ENCODE measurements around the gene LEFTY2.

LEFTY2 gene

DNA sequence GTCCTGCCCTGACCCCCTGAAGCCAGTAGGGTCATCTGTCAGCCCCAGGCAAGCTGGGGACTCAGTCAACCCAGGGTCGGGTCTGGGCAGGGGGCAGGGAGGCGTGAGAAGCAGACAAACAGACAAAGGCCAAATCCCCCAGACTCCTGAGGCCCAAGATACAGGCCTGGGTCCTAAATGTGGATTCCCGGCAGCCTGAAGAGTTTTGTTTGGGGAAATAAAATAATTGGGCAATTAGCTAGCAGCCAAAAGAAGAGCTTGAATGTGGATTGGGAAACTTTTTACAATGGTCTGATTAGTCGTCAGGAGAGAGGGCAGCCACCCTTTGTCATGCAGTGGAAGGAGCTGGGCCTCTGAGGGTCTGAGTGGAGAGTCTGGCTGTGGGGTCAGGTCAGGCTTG is 4.5 kb upstream of the LEFTY2 start:
- Histone ChIP-seq H3K36me3 (replicated peaks) (no peaks in the 10 kb centered on the region), H3K4me3 (ENCODE audit: low read depth, low read length) (no peak overlapping the region), H3K27ac (no peak overlapping the region), H3K27me3 (replicated peaks) (peaks cover 6% of the 10 kb centered on the region)
- in situ Hi-C loops (cut with HindIII; ENCODE audit: low pct_ligation_motif_present, low sequenced_read_pairs): no loop called here
- DNase-seq: no peak
- TF ChIP-seq, protein P1, sequence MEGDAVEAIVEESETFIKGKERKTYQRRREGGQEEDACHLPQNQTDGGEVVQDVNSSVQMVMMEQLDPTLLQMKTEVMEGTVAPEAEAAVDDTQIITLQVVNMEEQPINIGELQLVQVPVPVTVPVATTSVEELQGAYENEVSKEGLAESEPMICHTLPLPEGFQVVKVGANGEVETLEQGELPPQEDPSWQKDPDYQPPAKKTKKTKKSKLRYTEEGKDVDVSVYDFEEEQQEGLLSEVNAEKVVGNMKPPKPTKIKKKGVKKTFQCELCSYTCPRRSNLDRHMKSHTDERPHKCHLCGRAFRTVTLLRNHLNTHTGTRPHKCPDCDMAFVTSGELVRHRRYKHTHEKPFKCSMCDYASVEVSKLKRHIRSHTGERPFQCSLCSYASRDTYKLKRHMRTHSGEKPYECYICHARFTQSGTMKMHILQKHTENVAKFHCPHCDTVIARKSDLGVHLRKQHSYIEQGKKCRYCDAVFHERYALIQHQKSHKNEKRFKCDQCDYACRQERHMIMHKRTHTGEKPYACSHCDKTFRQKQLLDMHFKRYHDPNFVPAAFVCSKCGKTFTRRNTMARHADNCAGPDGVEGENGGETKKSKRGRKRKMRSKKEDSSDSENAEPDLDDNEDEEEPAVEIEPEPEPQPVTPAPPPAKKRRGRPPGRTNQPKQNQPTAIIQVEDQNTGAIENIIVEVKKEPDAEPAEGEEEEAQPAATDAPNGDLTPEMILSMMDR (IDR thresholded peaks at IDR 0.05; ENCODE audit: low read depth, low read length, missing control alignments): no peak

- TF ChIP-seq, protein P1 (IDR thresholded peaks at IDR 0.05; ENCODE audit: low read depth, low read length, missing control alignments): no peak
- Histone ChIP-seq H3K4me3 (ENCODE audit: low read depth, low read length) (no peak overlapping the region), H3K36me3 (replicated peaks) (no peaks in the 10 kb centered on the region), H3K27me3 (replicated peaks) (peaks cover 3% of the 10 kb centered on the region), H3K27ac (no peak overlapping the region)
- DNase-seq: no peak
- in situ Hi-C loops (cut with HindIII; ENCODE audit: low pct_ligation_motif_present, low sequenced_read_pairs): no loop called here
Observed at GRCh38 chr1:225944951-225945350, 3.9 kb upstream of the LEFTY2 start.

DNA sequence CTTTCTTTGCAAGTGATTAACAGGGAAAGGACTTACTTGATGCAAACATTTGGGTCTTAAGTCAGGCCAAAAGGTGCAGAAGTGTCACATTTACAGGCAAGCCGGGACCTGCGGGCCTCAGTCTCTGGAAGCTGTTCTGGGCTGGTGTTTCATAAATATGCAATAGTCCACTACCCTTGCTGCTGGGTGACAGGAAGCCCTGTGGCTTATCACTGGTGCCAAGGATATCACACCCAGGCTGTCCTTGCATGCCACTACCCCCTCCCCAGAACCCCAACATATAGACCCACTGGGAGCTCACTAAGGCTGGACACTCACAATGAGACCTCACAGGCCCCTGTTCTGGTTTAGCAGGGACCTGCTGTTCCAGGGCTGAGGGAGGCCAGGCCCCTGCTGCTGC is 3.4 kb upstream of the LEFTY2 start:
- no peak overlapping the region for H3K4me3 ChIP-seq (ENCODE audit: low read depth, low read length)
- no peak for DNase-seq
- TF ChIP-seq, protein P1 (IDR thresholded peaks at IDR 0.05; ENCODE audit: low read depth, low read length, missing control alignments): no peak
- no peak overlapping the region for H3K27ac ChIP-seq
- H3K36me3 ChIP-seq (replicated peaks): no peaks in the 10 kb centered on the region
- H3K27me3 ChIP-seq (replicated peaks): peaks cover 3% of the 10 kb centered on the region
- in situ Hi-C loops (cut with HindIII; ENCODE audit: low pct_ligation_motif_present, low sequenced_read_pairs): no loop called here

DNA sequence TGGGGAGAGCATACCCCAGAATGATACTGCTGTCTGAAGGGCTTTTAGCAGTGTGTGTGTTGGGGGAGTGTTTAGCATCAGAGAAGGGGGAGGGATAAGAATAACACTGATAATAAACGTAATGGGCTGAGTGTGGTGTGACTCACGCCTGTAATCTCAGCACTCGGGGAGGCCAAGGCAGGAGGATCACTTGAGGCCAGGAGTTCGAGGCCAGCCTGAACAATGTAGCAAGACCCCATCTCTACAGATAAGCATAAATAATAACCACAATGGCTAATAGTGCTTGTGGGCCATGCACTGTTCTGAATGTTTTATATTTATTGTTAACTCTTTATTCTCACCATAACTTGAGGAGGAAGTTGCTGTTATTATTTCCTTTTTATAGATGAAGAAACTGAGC is 2.6 kb upstream of the LEFTY2 start:
- H3K27me3 ChIP-seq (replicated peaks): no peaks in the 10 kb centered on the region
- H3K4me3 ChIP-seq (ENCODE audit: low read depth, low read length): no peak overlapping the region
- DNase-seq: no peak
- H3K27ac ChIP-seq: no peak overlapping the region
- in situ Hi-C loops (cut with HindIII; ENCODE audit: low pct_ligation_motif_present, low sequenced_read_pairs): no loop called here
- H3K36me3 ChIP-seq (replicated peaks): no peaks in the 10 kb centered on the region
- TF ChIP-seq, protein P1 (IDR thresholded peaks at IDR 0.05; ENCODE audit: low read depth, low read length, missing control alignments): no peak

- H3K27ac ChIP-seq: no peak overlapping the region
- TF ChIP-seq, protein P1 (IDR thresholded peaks at IDR 0.05; ENCODE audit: low read depth, low read length, missing control alignments): no peak
- H3K4me3 ChIP-seq (ENCODE audit: low read depth, low read length): no peak overlapping the region
- in situ Hi-C loops (cut with HindIII; ENCODE audit: low pct_ligation_motif_present, low sequenced_read_pairs): no loop called here
- no peaks in the 10 kb centered on the region for H3K36me3 ChIP-seq (replicated peaks)
- DNase-seq: no peak
- H3K27me3 ChIP-seq (replicated peaks): no peaks in the 10 kb centered on the region
Observed at GRCh38 chr1:225942574-225942973, 1.6 kb upstream of the LEFTY2 start.

GRCh38 chr1:225941942-225942222 is 862 bp upstream of the LEFTY2 start:
- in situ Hi-C loops (cut with HindIII; ENCODE audit: low pct_ligation_motif_present, low sequenced_read_pairs): no loop called here
- H3K27ac ChIP-seq: no peak overlapping the region
- DNase-seq: no peak

More at GRCh38 chr1:225941942-225942222, 862 bp upstream of the LEFTY2 start:
- Histone ChIP-seq H3K36me3 (replicated peaks) (no peaks in the 10 kb centered on the region), H3K27me3 (replicated peaks) (no peaks in the 10 kb centered on the region), H3K4me3 (ENCODE audit: low read depth, low read length) (no peak overlapping the region)
- TF ChIP-seq, protein P1 (IDR thresholded peaks at IDR 0.05; ENCODE audit: low read depth, low read length, missing control alignments): no peak

Measured in brain microvascular endothelial cell (primary cell).